Activated gamma-delta T cell treated with Interleukin-2 at 50 U/mL for 16 hours (primary cell): ENCODE data around the gene SLC38A10.

Source experiments
- DNase-seq: peaks from one replicate; pipeline ENCODE4 v3.0.0-alpha.2; 2020

SLC38A10 gene

DNA sequence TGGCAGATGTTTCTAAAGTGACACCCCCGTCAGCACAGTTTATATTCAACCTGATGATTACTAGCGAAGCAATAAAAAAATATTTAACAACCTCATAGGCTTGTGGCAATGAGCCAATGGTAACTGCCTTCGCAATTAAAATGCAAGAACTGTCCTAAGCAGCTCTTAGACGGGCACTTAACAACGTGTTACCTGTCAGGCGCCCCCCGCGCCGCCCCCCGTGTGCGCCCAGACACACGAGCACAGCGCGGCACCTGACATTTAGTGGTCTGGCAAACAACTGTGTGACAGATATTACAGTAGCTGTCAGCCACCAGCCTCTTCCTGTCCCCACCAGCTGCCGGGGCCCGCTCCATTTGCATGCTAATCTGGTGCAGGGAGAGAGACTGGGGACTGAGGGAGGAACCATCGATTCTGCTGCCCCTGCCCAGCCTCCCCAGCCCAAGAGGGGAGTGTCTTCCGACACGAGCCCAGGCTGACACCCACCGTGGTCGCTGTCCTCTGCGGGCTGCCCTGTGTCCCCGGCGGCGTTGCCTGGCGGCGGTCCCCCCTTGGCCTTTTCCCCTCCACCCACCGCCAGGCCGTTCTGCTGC, 43.3 kb downstream of the SLC38A10 start:
- DNase-seq: no peak

DNA sequence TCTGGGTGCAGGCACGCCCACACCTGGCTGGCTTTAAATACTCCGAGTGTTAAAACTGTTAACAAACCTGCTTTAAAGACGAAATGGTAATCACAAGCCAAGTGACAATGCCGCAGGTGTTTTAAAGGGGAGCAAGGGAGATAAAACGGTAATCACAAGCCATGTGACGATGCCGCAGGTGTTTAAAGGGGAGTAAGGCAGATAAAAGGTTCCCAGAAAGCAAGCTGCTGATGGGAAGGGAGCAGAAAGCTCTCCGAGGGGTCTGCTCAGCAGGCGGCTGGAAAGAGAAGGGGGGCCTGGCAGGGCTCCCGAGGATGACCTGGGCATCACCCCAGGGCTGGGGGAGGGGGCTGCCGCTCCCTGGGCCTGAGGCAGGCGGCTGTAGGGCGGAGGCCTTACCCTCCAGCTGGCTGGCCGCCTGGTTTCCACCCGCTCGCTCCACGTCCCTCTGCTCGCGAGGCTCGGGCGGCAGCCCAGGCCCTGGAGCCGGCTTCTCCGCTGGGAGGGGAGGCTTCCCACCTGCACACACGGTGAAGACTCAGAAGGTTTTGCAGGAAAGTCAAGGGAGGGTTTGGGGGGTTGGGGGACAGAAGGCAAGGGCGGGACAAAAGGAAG, 43.9 kb downstream of the SLC38A10 start:
- DNase-seq: no peak

DNA sequence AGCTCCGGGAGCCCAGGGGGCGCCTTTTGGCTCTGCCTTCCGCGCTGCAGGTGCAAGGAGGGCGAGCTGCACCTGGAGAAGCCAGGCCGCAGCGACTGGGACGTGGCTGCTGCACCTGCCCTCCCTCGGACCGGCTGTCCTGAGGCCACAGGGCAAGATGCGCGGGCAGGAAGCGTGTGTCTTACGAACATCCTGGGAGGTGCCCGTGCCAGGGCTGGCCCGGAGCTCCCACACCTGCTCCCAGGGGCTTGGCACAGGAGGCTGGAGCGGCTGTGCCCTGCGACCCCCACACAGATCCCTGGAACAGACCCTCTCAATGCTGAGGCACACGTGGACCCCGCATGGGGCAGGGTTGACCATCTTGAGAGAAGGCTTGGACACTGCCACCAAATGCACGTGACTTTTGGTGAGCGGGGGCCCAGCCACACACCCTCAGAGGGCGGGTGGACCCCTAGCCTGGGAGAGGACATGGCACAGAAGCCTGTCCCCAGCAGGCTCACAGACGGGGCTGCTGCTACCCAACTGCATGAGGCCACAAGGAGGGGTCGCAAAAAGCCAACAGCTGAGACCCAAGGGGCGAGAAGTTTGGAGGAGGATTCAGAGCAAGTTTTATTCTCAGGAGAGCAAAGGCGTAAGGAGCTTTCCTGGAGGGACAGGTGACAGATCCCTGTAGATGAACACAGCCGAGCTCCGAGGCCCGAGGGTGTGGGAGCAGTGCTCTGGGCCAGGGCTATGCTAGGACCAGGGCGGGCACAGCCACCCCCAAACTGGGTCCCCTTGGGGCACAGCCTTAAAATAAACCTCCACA, 44.6 kb downstream of the SLC38A10 start:
- no peak for DNase-seq

DNA sequence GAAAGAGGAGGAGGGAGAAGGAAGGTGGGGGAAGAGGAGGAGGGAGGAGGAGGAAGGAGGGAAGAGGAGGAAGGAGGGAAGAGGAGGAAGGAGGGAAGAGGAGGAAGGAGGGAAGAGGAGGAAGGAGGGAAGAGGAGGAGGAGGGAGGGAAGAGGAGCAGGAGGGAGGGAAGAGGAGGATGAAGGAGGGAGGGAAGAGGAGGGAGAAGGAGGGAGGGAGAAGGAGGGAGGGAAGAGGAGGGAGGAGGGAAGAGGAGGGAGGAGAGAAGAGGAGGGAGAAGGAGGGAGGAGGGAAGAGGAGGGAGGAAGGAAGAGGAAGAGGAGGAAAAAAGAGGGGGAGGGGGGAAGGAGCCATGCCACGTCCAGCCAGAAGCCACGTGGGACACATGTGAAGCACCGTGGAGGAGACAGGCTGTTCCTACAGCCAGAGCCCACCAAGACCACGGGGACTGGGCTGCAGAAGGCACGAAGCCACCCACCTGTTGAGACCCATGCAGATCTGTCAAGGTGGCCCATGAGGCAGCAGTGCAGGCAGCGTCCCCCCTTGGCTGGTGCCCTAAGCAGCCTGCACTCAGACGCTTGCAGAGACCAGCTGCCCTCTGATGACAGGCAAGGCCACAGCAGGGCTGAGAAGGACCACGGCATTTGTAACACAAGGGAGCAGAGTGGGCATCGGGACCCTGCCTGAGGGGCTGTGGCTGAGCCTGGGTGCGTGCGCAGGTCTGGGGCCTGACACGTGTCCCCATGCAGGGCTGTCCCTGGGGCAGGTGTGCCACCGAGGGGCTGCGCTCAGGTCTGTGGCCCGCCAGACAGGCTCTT, 45.7 kb downstream of the SLC38A10 start:
- no peak for DNase-seq

DNA sequence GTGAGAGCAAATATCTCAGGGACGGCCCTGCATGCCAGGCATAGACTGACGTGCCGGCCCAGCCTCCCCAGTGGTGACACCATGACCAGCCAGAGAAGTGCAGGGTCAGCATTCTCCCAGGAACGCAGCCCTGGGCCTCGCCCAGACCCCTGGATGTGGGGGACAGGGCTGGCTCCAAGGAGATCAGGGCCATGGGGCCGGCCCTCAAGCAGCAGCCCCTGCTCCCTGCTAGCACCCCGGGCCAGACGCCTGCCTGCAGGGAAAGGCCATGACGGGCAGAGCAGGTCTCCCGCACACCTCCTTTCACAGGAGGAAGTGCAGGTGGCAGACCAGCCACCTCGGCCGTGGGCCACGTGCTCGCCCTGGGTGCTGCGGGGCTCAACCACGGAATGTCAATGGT, 46.5 kb downstream of the SLC38A10 start:
- DNase-seq: no peak

DNA sequence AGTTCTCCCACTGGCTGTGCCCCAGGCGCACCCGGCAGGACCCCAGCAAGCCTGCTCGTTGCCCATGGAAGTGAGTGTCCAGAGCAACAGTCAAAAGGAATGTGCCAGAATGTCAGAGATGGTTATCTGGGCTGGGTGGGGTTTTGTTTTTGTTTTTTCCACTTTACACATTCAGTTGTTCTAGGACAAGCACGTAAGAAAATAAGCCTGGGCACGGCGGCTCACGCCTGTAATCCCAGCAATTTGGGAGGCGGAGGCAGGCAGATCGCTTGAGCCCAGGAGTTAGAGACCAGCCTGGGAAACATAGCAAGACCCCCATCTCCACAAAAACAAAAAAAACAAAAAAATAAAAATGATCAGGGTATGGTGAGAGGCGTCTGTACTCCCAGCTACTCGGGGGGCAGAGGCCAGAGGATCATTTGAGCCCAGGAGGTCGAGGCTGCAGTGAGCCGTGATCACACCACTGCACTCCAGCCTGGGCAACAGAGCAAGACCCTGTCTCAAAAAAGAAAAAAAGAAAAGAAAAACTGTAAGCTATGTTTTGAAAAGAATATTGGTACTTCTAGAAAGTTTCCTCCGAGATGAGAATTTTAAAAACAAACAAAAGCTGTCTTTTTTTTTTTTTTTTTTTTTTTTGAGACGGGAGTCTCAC, 47.6 kb downstream of the SLC38A10 start:
- DNase-seq: no peak

DNA sequence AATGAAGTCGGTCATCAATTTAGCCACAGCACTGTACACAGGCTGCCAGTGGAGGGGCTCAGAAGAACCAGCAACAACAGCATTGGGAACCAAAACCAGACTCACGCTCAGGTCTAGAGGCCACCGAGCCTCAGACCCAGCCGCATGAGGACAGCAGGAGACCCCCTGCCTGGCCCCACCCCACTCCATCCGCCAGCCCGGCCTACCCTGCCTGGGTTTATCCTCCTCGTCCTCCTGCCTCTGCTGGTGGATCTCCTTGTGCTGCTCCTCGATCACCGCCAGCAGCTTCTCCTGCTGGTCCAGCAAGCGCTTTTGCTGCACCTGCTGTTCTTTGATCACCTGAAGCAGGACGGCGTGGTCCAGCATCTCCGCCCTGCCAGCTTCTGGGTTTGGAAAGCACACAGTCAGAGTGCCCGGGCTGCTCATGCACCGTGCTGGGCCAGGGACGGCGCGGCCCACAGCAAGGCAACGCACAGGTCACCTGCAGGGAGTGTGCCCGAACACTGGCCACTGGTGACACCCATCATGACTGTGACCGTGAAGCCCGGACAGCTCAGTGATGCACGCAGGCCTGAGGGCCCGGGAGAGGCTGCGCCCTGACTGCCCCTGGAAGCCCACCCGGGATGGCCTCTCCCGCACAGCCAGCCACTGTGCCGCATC, 48.3 kb downstream of the SLC38A10 start:
- no peak for DNase-seq

DNA sequence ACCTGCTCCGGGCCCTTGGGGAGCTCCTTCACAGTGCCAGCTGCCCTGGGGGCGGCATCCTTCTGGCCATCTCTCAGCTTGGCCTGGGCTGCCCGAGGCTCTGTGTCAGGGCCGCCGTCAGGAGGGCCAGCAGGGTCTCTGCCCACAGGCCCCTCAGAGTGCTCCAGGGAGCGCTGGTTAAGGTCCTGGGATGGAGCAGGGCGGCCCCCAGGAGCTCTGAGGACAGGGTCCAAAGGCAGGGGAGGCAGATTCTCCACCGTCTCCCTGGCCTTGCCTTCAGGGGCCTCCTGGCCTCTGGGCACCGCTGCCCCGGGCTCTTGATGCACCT, 48.8 kb downstream of the SLC38A10 start:
- DNase-seq: no peak

DNA sequence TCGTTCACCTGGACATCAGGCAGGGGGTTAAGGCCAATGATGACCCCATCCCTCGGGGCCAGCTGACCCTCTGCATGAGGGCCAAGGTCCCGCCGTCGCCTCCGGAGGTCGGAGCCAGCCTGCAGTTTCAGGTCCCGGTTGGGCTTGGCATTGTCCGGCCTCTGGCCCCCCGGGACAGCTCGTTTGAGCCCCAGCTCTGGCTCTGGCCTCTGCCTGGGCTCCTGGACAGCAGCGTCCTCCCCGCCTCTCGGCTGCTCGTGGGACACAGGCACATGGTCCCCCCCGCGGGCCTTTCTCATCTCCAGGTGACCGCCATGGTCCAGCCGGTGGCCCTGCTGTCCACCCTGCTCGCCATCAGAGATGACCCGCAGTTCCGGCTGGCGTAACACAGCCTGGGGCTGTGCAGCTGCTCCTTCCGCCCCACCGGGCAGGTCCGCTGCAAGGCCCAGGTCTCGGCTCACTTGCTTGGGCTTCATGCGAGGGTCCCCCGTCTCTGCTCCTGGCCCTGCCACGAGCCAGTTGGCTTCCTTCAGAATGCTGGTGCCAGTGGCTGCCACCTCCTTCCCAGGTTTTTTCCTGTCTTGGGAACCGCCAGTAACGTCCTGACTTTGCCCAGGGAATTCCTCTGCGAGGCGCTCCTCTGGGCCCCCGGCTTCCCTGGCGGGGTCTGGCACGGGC, 49.3 kb downstream of the SLC38A10 start:
- DNase-seq: no peak

DNA sequence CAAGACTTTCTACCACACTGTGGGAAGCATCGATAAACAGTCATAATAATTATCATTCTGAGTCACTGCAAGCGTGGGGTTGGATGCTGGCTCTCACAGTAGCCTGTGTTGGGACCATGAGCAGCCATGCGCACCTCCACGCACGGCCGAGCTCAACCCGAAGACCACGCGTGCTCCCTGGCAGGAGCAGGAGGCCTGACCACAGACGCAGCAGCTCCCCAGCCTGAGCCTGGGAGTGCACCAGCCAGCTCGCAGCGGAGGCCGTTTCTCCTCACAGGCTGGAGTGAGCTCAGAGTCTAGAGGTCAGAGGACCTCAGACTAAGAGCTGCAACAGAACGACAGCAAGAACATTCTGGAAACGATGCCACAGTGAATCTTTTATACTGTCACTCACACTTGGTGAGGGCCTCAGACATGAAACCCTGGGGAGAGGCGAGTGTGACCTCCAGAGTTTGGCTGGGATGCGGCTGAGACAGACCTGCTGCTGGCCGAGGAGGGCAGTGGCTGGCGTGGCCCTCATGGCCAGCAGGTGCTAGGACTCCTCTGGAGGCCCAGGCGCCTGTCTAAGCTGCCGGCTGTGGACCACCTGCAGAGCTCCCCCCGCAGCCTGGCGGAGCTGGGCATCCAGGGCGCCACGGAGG, 50.0 kb downstream of the SLC38A10 start:
- DNase-seq: no peak

DNA sequence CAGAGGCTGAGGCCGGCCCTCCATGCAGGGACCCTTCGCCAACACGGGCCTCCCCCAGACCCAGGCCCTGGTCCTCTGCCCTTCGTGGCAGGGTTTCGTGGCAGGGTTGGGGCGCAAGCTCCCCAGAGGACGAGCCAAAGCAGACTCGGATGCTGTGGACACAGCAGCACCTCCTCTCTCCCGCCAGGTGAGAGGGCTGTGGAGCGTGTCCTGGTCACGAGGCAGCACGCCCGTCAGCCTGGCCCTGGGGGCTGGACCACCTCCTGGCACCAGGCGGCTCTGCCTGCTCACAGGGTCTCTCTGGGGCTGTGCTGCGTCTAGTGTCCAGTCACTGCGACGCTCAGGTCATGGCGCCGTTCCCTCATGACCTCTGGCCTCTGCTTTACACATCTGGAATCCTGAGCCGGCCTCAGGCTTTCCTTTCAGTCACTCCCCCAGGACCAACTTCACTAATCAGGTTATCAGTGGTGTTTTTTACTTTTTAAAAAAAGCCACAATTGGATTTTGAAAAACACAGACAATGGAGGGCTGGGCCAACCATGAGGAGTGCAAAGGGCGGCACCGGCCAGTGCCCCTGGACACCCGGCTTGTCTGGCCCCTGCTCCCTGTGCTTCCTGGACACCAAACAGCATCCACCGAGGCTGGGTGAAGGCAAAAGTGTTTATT, 50.6 kb downstream of the SLC38A10 start:
- no peak for DNase-seq

DNA sequence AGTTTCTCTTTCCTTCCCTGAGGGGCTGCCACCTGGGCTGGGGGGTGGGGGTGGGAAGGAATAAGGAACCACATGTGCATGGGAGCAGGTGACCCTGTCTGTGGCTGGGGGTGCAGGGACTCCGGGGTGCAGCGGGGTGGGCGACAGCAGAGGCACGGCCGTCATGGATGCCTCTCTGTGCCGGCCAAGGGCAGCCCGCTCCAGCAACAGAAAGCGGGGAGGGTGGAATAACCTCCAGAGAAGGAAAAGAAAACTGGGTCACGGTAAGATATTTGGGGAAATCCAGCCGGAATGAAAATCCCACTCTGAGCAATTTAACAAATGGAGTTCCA, 51.8 kb downstream of the SLC38A10 start:
- no peak for DNase-seq

DNA sequence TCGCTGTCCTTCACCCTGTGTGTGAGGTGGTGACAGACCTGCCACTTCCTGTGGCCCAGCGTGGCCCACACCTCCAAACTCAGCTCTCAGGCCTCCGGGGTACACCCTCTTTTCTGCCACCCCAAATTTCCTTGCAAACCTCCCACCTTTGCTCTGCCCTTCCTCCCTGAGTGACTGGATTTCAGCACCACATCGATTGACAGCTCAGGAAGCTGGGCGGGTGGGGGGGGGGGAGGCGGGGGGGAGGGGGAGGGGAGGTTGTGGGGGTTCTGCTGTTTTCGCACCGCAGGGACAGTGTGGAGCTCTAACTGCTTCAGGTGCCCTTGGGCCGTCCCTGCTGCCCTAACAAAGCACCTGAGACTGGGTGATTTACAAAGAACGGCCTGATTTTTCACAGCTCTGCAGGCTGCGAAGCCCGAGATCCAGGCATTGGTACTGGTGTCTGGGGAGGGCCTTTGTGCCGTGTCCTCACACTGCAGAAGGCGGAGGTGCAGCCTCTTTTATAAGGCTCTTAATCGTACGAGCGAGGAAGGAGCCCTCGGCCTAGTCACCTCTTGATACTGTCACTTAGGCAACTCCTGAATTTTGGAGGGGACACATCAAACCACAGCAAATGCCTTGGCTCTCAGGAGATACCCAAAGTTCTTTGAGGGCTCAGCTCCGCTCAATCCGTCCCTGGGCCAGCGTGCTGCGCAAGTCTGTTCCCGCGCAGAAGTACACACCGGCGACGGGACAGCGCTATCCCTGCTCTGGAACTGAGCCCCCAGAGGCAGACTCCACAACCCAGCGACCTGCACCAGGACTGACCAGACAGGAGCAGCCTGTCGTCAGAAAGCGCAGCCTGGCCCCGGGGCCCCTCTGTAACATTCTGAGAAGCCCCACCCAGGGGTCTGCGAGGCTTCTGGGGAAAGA, 52.4 kb downstream of the SLC38A10 start:
- DNase-seq: no peak

DNA sequence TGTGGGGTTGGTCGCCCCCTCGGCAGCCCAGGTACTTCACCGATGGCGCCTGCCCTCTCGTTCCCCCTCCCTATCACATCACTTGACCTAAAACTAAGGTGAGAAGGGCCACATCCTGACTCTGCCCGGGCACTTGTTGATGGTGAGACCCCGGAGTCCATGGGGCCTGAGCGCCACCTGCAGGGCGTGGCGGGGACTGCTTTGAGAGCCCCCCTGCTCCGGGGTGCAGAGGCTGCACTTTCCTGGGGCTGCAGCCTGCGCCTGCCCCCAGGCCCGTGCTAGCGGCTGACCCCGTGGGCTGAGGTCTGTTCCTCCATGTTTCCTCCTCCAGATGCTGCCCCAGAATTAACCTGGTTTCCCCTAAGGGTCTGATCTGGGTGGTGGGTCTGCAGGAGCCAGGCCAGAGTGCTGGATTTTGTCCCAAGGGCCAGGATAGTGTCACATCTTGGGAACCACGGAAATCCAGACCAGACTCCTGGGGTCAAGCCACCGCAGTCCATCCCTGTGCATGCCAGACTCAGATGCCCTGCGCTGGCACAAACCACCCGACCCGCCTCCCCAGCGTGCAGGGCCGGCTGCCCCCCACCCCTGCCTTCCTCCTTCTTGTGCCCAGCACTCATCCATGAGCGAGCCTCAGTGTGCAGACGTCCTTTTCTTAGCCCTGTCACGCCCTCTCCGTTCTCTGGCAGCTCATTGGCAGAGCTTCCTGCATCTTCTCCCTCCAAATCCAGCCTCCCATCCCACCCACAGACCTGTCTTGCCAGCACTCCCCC, 53.3 kb downstream of the SLC38A10 start:
- DNase-seq: peak; percentile 53

DNA sequence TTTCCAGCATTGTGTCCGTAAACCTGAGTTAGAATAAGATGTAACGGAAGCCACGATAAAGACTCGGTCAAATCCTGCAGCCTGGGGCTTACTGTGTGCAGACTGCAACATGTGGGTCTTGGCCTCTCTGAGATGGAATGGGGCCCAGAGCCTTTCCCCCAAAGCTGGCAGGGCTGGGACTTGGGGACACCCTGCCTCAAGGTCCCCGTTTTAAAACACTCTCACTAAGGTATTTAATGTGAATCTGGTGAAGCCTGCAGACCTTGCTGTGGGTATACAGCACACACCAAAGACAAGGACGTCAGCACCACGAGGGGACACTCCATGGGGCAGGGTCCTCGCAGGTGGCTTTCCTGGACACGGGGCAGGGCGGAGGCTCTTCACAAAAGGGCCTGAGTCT, 53.9 kb downstream of the SLC38A10 start:
- DNase-seq: no peak

DNA sequence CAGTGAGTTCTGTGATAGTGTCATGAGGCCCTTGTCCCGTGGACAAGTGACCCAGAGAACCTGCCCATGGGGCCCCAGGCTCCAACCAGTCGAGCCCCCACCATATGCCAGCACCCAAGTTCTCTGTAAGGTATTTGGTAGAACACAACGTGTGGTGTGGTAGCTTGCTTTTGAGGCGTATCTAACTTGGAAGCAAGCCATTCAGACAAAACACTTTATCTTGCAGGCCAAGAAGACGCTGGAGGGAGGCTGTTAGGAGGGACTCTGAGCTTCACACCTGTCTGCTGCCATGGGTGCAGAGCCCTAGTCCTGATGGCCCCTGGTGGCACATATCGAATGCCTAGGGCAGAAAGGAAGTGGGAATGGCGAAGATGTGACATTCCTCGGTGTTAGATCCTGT, 54.3 kb downstream of the SLC38A10 start:
- DNase-seq: no peak

DNA sequence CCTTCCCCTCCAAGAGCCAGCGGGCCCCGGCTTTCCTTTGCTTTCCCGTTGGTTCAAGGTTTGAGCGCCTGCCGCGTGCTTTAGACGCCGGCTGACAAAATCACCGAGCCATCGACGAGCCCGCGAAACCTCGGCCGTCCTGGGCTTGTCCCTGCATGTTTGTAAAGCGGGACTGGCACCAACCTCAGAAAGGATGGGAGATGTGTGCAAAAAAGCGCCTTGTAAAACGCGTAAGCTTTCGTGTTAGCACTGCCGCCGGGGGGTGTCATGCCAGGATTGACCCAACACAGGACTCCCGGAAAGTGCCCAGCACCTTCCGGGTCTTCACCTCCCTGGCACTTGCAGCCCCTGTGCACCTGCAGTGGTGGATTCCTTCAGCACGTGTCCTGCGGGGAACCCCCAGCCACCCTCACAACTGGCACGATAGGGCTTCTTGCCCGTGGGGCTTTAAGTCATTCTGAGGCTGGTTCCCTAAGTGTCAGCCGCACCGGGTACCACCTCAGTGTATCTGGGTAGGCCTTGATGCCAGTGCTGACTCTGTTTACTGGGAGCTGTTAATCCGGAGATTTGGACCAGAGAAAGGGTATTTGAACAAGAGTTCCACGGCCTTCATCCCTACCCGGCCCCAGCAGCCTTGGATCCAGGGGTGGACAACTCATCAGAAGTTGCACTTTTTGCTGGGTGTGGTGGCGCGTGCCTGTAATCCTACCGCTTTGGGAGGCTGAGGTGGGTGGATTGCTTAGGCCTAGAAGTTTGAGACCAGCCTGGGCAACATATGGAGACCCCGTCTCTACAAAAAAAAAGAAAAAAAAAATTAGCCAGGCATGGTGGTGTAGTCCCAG, 55.2 kb downstream of the SLC38A10 start:
- peak; percentile 17 for DNase-seq
